NCI-H128 (cell line): ENCODE data around the gene ADAMTS15.

Experiments
- DNase-seq: peaks from one replicate; lab custom pipeline; 2025; ENCODE audit not compliant: unreplicated experiment; lab: John Stamatoyannopoulos, UW

Gene ADAMTS15

DNA sequence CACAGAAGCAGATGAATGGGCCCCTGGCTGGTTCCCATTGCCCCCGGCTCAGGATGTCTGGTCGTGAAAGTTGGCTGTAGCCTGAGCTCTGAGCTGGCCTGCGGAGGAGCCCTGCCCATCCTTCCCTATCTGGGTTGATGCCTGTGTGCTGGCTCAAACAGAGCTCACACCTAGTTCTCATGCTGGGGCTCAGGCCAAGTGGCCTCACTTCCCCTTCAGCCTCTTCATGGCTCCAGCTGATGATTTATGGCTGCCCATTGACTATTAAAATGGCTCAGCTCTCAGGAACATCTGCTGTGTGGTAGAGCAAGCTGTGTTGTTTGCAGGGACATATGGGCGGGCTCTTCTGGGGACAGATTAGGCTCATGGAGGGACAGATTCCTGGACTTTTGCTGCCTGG lies 64.7 kb downstream of the ADAMTS15 start:
- no peak for DNase-seq

DNA sequence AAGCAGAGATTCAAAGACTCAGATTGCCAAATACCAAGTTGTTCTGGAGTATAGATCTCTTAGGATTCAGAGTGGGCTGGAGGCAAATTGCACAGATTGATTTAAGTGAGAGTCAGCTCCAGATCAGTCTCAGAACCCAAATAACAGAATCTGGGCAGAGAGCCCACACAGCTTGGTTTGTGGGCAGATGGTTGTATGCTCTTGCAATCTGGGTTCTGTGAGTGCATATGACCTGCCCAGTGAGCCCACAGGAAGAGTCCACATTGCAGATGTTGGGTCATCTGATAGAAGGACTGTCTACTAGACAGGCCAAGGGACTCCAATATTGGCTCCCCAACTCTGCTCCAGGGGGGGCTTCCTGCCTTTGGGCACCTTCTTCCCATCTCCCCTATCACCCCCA lies 65.9 kb downstream of the ADAMTS15 start:
- DNase-seq, result no peak

DNA sequence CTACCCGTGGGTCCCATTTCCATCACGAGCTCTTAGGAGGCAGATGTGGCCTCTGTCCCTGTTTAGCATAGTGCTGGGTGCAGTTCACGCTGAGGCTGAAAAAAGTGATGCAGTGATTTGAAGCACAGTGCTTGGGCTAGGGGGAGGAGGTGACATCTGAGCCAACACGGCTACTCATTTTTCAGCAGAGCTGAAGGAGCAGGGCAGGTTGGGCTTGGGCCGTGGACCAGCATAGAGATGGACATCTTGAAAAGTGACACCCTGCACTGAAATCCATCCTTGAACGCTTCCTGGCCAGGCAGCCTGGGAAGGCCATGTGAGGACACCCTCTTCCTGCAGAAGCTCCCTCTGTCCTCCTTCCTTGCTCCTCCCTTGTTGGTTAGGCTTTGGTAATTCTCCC lies 66.4 kb downstream of the ADAMTS15 start:
- DNase-seq, result no peak

DNA sequence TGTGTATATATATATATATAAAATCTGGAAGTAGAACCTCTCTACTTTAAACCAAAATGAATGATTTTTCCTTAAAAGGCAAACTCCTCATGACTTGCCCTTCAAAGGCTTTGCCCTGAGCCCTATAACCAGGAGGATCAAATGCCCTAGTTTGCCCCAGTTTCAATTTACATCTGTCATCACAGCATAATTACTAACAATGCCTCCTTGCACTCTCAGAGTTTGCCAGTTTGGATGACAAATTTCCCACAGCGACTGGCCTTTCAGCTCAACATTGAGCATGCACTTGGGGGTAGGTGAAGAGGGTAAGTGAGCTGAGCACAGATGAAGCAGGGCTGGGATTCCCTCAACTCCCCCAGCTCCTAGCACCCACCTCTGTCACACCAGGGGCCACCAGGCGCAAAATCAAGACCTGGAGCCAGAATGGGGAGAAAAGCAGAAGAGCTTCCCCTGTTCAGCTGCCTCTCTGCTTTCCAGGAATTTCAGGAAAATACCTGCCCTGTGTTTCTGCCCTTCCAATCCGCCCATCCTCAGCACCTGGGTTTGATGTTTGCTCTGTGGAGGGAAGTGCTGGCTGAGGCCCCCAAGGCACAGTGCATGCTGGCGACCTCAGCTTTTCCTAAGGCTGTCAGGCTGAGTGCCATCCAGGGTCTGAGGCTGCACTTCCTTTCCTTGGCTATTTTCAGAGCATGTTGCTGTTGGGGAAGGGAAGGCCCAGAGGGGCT lies 67.5 kb downstream of the ADAMTS15 start:
- no peak for DNase-seq

DNA sequence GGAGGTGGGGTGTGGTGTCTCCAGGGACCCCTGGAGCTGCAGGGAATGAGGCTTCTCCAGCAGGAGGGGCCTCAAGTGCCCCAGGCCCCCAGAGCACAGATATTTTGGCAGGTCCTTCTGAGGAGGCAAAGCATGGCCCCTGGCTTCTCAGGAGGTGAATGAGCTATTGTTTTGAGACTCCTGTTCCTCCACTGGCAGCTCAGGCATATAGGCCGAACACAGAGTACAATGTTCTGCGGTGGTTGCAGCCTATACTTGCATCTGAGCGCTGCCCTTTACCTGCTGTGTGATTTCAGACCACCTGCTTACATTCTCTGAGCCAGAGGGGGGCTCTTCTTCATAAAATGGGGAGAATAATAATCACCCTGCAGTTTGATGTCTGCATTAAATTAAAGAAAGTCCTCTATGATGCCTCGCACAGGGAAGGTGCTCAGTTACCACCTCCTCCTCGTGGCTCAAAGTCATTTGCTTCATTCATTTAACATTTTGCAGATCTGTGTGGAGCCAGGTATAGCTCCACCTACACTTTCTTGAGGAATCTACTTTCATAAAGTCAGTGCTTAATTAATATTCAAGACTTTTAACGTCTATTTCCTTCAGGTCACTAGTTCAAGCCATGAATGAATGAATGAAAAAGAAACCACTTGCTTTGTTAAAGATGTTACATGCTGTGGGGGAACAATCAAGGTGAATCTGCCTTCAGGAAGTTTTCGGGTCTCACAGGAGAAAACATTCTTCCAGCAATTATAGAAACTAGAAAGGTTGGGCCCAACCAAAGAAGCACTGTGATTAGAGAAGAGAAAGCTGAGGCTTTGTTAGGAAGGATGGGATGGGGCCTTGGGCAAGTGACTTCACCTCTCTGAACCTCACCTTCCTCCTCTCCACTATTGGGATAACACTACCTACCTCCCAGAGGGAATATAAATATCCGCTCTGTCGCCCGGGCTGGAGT lies 68.4 kb downstream of the ADAMTS15 start:
- no peak for DNase-seq

DNA sequence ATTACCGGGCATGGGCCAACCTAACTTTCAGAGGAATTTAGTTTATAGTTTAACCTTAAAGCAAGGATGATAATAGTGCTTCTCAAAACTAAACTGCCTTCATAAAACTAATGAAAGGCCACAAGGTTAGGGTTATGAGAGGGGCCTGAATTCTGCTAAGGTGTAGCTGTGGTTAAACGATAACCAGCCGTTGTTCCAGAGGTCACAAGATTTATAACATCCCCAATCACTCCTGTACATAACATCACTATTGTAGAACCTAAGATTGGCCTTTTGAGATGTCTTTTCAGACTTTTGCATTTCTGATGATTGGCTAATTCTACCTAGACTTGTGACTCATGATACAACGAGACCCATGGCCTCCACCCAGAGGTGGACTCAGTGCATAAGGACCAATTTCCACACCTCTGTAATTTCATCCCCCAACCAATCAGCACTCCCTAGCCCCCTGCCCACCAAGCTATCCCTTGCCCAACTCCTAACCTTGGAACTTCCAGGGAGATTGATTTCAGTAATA lies 69.8 kb downstream of the ADAMTS15 start:
- no peak for DNase-seq

DNA sequence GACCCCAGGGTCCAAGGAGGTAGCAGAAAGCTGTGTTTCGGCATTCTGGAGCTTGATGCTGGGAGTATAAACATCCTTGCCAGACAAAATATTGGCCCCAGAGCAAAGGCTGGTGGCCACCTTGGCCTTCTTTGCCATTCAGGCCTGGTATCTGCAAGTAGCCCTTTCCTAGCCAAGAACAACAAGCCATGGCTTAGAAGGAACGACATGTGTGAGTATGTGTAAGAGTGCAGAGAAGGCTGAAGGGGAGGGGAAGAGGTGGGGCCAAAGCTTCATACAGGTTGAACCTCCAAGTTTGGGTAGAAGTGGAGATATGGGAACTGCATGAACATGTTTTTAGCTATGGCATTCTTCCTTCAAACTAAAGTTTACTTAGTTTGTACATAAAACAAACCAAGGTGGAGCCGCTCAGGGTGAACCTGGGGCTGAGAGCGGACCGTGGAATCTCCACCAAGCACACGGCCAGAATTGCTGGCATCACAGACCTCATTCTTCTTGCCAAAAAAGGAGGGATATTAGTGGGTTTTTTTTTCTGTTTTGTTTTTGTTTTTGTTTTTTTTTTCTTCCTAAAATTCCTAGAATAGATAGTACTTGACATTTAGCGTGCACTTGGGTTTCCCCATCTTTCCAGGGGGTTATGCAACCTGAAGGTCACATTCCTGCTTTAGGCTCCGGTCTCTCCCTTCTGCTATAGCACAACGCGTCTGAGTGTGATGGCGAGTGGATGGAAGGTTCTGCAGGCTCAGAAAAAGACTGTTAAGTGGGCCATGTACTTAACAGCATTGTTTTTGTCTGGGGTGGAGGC lies 70.9 kb downstream of the ADAMTS15 start:
- no peak for DNase-seq

DNA sequence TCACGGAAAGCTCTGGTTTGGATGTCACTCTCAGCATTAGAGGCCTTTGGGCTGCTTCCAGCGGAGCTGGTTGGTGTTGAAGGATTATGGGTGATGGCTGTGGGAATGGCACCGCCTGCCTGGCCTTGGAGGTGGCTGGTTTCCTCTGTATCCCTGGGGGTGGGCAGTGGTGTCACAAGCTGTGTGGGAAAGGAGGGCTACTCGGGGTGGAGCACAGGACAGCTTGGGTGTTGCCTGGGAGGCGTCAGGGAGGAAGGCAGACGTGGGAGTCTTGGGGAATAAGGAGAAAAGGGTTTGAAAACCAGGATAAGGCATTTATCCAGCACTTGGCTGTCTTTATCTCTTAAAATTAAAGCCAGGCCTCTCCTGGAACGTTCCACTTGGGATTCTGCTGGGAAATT lies 71.8 kb downstream of the ADAMTS15 start:
- no peak for DNase-seq

DNA sequence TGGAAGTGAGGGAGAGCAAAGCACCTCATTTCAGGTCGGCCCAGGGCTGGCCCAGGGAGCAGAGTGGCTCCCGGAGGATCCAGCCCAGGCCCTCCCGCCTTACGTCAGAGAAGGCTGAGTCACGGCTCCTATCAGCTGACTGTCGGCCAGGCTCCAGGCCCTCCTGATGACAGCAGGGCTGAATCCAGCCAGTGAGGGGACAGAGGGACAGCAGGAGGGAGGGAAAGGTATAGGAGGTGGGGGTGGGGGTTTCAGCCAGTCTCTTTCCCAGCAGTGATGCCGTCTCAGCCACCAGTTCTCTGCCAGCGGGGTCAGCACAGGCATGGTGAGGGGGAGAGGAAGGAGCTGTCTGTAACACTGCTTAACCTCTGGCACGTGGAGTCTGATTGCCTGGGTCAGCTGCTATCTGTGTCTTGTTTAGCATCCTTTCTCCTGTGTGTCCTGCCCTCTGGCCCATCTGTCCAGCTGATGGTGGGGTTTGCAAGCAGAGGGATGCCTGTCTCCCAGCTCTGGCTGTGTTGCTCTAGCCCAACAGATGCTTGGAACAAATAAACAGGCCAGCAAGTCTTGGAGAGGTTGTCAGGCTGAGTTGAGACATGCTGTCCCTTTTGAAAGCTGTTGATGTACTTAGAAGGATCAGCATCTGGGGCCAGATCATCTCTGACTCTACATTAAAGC lies 74.0 kb downstream of the ADAMTS15 start:
- DNase-seq, result no peak

DNA sequence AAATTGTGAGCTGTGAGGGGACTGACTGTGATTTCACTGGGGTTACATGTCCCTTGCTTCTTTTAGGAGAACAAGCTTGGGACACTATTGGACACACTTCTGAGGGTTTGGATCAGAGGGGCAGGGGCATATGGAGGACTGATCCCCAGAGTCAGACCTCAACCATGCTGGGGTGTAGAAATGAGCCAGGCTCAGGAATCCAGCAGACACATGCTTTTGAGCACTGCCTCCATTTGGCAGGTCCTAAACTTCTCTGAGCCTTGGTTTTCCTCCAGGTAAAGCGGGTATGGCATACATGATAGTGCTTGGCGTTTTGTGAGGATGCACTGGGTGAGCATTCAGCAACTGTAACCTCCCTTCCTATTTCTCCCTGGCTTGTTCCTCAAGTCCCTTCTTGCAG lies 74.7 kb downstream of the ADAMTS15 start:
- DNase-seq, result no peak

DNA sequence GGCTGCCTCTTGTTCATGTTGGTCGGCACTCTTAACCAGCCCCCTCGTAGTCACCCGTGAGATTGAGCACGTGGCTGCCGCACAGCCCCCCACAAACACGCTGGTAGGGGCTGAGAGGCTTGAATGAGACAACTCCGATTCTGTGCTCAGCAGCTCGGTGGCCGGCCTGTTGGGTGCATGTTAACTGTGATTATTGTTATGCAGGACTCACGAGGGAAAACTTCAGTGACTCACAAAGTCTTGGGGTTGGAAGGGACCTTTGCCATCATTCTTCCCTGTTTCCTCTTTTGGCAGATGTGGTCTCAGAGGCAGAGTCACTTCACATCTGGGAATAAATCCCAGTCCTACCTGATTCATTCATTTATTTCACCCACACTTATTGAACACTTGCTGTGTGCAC lies 75.2 kb downstream of the ADAMTS15 start:
- DNase-seq, result no peak

DNA sequence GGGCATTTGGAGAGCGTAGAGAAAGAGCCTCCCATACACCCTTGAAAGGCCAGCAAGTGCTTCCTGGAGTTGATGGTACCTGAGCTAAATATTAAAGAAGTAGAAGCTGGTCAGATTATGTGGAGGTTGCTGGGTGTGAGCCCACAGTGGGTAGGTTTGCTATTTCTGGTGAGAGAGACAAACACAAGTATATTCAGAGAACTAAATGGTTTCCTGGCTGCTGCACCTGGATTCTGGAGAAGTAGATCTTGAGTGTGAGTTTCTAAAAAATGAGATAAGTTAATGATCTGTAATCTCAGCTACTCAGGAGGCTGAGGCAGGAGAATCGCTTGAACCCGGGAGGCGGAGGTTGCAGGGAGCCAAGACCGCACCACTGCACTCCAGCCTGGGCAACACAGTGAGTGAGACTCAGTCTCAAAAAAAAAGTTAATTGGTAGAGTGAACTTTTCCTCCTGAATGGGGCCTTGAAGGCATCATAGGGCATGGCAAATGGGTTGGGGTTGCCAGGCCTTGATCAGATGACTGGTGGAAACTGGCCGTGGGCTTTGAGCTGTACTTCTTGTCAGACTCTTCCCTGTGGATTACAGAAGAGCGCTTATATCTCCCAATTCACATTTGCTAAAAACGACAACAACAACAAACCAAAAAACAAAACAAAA lies 75.8 kb downstream of the ADAMTS15 start:
- no peak for DNase-seq

DNA sequence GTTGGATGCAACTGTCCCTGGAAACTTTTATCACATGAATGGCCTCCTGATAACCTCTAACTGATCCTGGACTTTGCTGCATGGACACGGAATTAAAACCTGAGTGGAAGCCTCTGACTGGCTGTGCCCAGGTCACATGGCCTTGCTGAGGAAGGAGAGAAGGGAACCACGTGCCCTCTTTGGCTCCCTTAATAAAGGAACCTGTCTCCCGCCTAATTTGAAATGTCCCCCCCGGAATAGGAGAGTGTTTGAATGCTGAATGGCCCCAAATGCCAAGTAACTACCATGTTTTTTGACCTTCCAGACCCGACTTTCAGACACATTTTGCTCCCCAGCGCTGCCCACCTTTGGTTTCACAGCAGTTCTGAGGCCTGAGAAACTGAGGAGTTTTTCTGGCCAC lies 76.9 kb downstream of the ADAMTS15 start:
- DNase-seq, result no peak
